ENCODE measurements around the gene PKNOX2. TPM values are rescaled to one million over a fixed set of nuclear protein-coding genes. Genes with fewer than 3 reads are reported as not detected.

Gene PKNOX2
- total and polyA plus RNA-seq, 2 of the 8 experiments (the other 6 are each of a cell fraction or from before 2014, with no cell fraction given): 2.0 TPM

DNA sequence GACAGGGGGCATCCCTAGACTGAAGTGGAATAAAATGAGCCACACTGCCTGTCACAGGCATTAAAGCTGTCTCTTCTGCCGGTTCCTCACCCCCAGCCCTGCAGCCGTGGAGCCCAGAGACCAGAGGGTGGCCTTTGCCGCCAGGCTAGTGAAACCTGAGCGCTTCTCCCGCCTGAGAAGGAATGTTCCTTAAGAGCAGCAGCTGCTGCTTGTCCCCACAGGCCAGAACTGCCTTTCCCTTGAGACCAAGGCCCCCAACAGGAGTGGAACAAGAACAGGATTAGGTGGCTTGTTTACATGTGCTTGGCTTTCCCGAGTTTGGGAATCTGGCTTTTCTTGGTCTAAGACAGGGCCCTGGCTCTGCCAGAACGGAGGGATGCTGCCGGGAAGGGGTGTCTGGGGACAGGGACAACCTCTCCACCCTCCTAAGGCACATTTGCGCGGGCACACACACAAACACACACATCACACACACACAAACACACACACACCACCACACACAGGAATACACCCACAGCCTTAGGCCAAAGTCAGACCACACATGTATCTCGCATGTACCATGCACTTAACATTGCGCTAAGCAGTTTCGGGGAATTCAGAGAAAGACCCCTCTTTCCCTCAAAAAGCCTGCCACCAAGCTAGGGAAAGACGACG lies 239.7 kb downstream of the PKNOX2 start (continued):
- TF ChIP-seq SP2 (IDR thresholded peaks at IDR 0.05; ENCODE audit: low read length) (no peak), FOSL1 (IDR thresholded peaks at IDR 0.05; ENCODE audit: insufficient read depth, low read depth, low read length) (no peak), CHD2 (IDR thresholded peaks at IDR 0.05; ENCODE audit: low read length) (no peak), CTBP2 (IDR thresholded peaks at IDR 0.05; ENCODE audit: borderline replicate concordance, insufficient read depth, insufficient read length, low read length) (no peak), POU5F1 (IDR thresholded peaks at IDR 0.05; ENCODE audit: low read depth, low read length) (no peak), TAF7 (optimal IDR thresholded peaks at IDR 0.05; ENCODE audit: borderline replicate concordance, low read depth, low read length) (no peak), POLR2AphosphoS5 (IDR thresholded peaks at IDR 0.05; ENCODE audit: low read depth, low read length) (no peak), KDM5A (IDR thresholded peaks at IDR 0.05; ENCODE audit: low read length) (no peak), TEAD4 (IDR thresholded peaks at IDR 0.05; ENCODE audit: low read depth, low read length) (no peak), SIX5 (IDR thresholded peaks at IDR 0.05; ENCODE audit: low read depth, low read length) (no peak)
- TF ChIP-seq, protein P1, sequence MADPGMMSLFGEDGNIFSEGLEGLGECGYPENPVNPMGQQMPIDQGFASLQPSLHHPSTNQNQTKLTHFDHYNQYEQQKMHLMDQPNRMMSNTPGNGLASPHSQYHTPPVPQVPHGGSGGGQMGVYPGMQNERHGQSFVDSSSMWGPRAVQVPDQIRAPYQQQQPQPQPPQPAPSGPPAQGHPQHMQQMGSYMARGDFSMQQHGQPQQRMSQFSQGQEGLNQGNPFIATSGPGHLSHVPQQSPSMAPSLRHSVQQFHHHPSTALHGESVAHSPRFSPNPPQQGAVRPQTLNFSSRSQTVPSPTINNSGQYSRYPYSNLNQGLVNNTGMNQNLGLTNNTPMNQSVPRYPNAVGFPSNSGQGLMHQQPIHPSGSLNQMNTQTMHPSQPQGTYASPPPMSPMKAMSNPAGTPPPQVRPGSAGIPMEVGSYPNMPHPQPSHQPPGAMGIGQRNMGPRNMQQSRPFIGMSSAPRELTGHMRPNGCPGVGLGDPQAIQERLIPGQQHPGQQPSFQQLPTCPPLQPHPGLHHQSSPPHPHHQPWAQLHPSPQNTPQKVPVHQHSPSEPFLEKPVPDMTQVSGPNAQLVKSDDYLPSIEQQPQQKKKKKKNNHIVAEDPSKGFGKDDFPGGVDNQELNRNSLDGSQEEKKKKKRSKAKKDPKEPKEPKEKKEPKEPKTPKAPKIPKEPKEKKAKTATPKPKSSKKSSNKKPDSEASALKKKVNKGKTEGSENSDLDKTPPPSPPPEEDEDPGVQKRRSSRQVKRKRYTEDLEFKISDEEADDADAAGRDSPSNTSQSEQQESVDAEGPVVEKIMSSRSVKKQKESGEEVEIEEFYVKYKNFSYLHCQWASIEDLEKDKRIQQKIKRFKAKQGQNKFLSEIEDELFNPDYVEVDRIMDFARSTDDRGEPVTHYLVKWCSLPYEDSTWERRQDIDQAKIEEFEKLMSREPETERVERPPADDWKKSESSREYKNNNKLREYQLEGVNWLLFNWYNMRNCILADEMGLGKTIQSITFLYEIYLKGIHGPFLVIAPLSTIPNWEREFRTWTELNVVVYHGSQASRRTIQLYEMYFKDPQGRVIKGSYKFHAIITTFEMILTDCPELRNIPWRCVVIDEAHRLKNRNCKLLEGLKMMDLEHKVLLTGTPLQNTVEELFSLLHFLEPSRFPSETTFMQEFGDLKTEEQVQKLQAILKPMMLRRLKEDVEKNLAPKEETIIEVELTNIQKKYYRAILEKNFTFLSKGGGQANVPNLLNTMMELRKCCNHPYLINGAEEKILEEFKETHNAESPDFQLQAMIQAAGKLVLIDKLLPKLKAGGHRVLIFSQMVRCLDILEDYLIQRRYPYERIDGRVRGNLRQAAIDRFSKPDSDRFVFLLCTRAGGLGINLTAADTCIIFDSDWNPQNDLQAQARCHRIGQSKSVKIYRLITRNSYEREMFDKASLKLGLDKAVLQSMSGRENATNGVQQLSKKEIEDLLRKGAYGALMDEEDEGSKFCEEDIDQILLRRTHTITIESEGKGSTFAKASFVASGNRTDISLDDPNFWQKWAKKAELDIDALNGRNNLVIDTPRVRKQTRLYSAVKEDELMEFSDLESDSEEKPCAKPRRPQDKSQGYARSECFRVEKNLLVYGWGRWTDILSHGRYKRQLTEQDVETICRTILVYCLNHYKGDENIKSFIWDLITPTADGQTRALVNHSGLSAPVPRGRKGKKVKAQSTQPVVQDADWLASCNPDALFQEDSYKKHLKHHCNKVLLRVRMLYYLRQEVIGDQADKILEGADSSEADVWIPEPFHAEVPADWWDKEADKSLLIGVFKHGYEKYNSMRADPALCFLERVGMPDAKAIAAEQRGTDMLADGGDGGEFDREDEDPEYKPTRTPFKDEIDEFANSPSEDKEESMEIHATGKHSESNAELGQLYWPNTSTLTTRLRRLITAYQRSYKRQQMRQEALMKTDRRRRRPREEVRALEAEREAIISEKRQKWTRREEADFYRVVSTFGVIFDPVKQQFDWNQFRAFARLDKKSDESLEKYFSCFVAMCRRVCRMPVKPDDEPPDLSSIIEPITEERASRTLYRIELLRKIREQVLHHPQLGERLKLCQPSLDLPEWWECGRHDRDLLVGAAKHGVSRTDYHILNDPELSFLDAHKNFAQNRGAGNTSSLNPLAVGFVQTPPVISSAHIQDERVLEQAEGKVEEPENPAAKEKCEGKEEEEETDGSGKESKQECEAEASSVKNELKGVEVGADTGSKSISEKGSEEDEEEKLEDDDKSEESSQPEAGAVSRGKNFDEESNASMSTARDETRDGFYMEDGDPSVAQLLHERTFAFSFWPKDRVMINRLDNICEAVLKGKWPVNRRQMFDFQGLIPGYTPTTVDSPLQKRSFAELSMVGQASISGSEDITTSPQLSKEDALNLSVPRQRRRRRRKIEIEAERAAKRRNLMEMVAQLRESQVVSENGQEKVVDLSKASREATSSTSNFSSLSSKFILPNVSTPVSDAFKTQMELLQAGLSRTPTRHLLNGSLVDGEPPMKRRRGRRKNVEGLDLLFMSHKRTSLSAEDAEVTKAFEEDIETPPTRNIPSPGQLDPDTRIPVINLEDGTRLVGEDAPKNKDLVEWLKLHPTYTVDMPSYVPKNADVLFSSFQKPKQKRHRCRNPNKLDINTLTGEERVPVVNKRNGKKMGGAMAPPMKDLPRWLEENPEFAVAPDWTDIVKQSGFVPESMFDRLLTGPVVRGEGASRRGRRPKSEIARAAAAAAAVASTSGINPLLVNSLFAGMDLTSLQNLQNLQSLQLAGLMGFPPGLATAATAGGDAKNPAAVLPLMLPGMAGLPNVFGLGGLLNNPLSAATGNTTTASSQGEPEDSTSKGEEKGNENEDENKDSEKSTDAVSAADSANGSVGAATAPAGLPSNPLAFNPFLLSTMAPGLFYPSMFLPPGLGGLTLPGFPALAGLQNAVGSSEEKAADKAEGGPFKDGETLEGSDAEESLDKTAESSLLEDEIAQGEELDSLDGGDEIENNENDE (IDR thresholded peaks at IDR 0.05; ENCODE audit: insufficient replicate concordance, low read length): no peak

All from H1 (cell line).